ENCODE results near the gene SDS.

DNA sequence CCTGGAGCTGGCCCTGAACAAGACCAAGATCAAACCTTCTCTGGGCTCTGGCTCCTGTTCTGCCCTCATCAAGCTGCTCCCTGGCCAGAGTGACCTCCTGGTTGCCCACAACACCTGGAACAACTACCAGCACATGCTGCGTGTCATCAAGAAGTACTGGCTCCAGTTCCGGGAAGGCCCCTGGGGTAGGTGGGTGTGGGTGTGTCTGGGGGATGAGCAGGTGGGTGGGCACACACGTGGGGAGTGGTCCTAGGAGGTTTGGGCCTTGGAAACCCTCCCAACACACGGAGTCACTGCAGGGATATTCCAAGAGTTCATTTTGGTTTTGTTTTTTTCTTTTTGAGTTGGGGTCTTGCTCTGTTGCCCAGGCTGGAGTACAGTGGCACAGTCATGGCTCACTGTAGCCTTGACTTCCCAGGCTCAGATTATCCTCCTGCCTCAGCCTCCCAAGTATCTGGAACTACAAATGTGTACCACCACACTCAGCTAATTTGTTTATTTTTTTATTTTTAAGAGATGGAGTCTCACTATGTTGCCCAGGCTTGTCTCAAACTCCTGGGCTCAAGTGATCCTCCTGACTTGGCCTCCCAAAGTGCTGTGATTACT is 28.8 kb downstream of the SDS start:
- TF ChIP-seq, protein P1, sequence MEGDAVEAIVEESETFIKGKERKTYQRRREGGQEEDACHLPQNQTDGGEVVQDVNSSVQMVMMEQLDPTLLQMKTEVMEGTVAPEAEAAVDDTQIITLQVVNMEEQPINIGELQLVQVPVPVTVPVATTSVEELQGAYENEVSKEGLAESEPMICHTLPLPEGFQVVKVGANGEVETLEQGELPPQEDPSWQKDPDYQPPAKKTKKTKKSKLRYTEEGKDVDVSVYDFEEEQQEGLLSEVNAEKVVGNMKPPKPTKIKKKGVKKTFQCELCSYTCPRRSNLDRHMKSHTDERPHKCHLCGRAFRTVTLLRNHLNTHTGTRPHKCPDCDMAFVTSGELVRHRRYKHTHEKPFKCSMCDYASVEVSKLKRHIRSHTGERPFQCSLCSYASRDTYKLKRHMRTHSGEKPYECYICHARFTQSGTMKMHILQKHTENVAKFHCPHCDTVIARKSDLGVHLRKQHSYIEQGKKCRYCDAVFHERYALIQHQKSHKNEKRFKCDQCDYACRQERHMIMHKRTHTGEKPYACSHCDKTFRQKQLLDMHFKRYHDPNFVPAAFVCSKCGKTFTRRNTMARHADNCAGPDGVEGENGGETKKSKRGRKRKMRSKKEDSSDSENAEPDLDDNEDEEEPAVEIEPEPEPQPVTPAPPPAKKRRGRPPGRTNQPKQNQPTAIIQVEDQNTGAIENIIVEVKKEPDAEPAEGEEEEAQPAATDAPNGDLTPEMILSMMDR (IDR thresholded peaks at IDR 0.05; ENCODE audit: low read depth, low read length): no peak
- TF ChIP-seq POLR2A (IDR thresholded peaks at IDR 0.05; ENCODE audit: extremely low read depth, insufficient read length) (no peak), MYC (IDR thresholded peaks at IDR 0.05; ENCODE audit: low read depth, low read length) (no peak)
- TF ChIP-seq, protein P2, sequence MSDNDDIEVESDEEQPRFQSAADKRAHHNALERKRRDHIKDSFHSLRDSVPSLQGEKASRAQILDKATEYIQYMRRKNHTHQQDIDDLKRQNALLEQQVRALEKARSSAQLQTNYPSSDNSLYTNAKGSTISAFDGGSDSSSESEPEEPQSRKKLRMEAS (IDR thresholded peaks at IDR 0.05; ENCODE audit: low read depth, low read length): no peak

Data from NB4 (cell line).